GM12801 (cell line): ENCODE results near the gene OR2T4.

Experiments used
- CTCF ChIP-seq: IDR thresholded peaks from one replicate; pipeline ENCODE4 v1.5.1; 2011; ENCODE audit warnings: control low read depth; ENCODE audit not compliant: insufficient read length; ENCODE audit errors: extremely low read depth

OR2T4 gene

GRCh38 chr1:248372394-248372793 is 10.9 kb downstream of the OR2T4 start:
- TF ChIP-seq CTCF: no peak

GRCh38 chr1:248373761-248374160 is 12.3 kb downstream of the OR2T4 start:
- no peak for TF ChIP-seq CTCF

GRCh38 chr1:248375446-248375845 is 14.0 kb downstream of the OR2T4 start, which contains the start of gene OR2T6:
OR2T6 (plus strand) TSS chr1:248375746; CDS start chr1:248387609, 11,863 bp downstream.
- TF ChIP-seq CTCF: no peak

- no peak for TF ChIP-seq CTCF
These were observed 15.5 kb downstream of the OR2T4 start for GRCh38 chr1:248376916-248377315.

- TF ChIP-seq CTCF: no peak
These were observed 19.4 kb downstream of the OR2T4 start for GRCh38 chr1:248380854-248381253.

GRCh38 chr1:248388426-248388825 is 27.0 kb downstream of the OR2T4 start:
- no peak for TF ChIP-seq CTCF

- no peak for TF ChIP-seq CTCF
These were observed 31.6 kb downstream of the OR2T4 start for GRCh38 chr1:248393050-248393449.

GRCh38 chr1:248402748-248403147 is 41.3 kb downstream of the OR2T4 start, which contains the start of gene OR2T1:
OR2T1 (plus strand) TSS chr1:248403048; CDS start chr1:248406148, 3,100 bp downstream.
- no peak for TF ChIP-seq CTCF
